Sigmoid colon (tissue), 4 donors: ENCODE data around the gene RABGAP1L.

Source experiments
- CTCF ChIP-seq, 4 experiments: fragments of 450-650 bp in 3 of 4; fragments of 200-600 bp in 1 of 4; IDR thresholded peaks; one replicate each; pipeline ENCODE4 v1.5.1; 2016 to 2019; ENCODE audit warnings: antibody characterized with exemption in 4 of 4, mild to moderate bottlenecking in 3 of 4, moderate library complexity in 2 of 4
- POLR2A ChIP-seq, 2 donors: fragments of 450-650 bp; IDR thresholded peaks; one replicate each; pipeline ENCODE4 v1.6.1; 2016; ENCODE audit warnings: antibody characterized with exemption in 2 of 2, mild to moderate bottlenecking in 2 of 2, moderate library complexity in 2 of 2
- POLR2AphosphoS5 ChIP-seq, 4 donors: sonication (generic); formaldehyde crosslinking; IDR thresholded peaks; one replicate each; pipeline ENCODE4 v1.6.1; 2017; ENCODE audit warnings: antibody characterized with exemption in 4 of 4

GRCh38 chr1:174393885-174394284 is 234.6 kb downstream of the RABGAP1L start:
- TF ChIP-seq CTCF (IDR thresholded peaks at IDR 0.05) (no peak), POLR2A (IDR thresholded peaks at IDR 0.05) (no peak), POLR2AphosphoS5 (IDR thresholded peaks at IDR 0.05) (no peak)
